ENCODE data around the gene TBC1D4.
"Not testable (repeated sequence)": the region's sequence is repeated elsewhere in the genome, so short reads cannot be mapped to it uniquely, and the experiment has no call there.

The TBC1D4 gene

GRCh38 chr13:75264611-75265010, 217.4 kb downstream of the TBC1D4 start:
- no peak for DNase-seq (ENCODE audit: low read depth)

- peak; percentile 56 for DNase-seq (ENCODE audit: low read depth)
These were observed 218.1 kb downstream of the TBC1D4 start for GRCh38 chr13:75263741-75264407.

- DNase-seq (ENCODE audit: low read depth) = peak; percentile 32
These were observed 223.7 kb downstream of the TBC1D4 start for GRCh38 chr13:75258159-75258782.

- no peak for DNase-seq (ENCODE audit: low read depth)
These were observed 225.0 kb downstream of the TBC1D4 start for GRCh38 chr13:75256922-75257321.

- DNase-seq (ENCODE audit: low read depth) = no peak
These were observed 226.3 kb downstream of the TBC1D4 start for GRCh38 chr13:75255653-75256052.

GRCh38 chr13:75255147-75255546, 226.8 kb downstream of the TBC1D4 start:
- no peak for DNase-seq (ENCODE audit: low read depth)

- DNase-seq (ENCODE audit: low read depth) = no peak
These were observed 230.8 kb downstream of the TBC1D4 start for GRCh38 chr13:75251188-75251587.

GRCh38 chr13:75250526-75251178, 231.3 kb downstream of the TBC1D4 start:
- DNase-seq (ENCODE audit: low read depth) = no peak

GRCh38 chr13:75245578-75245977, 236.4 kb downstream of the TBC1D4 start:
- not testable (repeated sequence) for DNase-seq (ENCODE audit: low read depth)

GRCh38 chr13:75240240-75240639, 241.7 kb downstream of the TBC1D4 start:
- DNase-seq (ENCODE audit: low read depth) = not testable (repeated sequence)

- DNase-seq (ENCODE audit: low read depth) = no peak
These were observed 245.2 kb downstream of the TBC1D4 start for GRCh38 chr13:75236774-75237173.

Measured in GM04504 (cell line).